ENCODE results near the gene RBM25.
"Not testable (repeated sequence)": the region's sequence is repeated elsewhere in the genome, so short reads cannot be mapped to it uniquely, and the experiment has no call there.

The RBM25 gene

GRCh38 chr14:73145371-73145770 lies 87.0 kb downstream of the RBM25 start:
- no peaks in the 10 kb centered on the region for H3K4me1 ChIP-seq (ENCODE audit: control insufficient read depth, insufficient read depth, low read length)

GRCh38 chr14:73146111-73146510 lies 87.8 kb downstream of the RBM25 start:
- no peaks in the 10 kb centered on the region for H3K27me3 ChIP-seq (ENCODE audit: control insufficient read depth, insufficient read depth, low read length)
- no peak overlapping the region for H3K9ac ChIP-seq (ENCODE audit: low read length)
- no peaks in the 10 kb centered on the region for H3K4me1 ChIP-seq (ENCODE audit: control insufficient read depth, insufficient read depth, low read length)
- no peaks in the 10 kb centered on the region for H3K9me3 ChIP-seq (ENCODE audit: control insufficient read depth, low read length)
- H3K36me3 ChIP-seq (ENCODE audit: control insufficient read depth, insufficient read depth, low read length), result no peaks in the 10 kb centered on the region
- no peak overlapping the region for H3K4me3 ChIP-seq (ENCODE audit: low read length)

More at GRCh38 chr14:73145371-73145770, 87.0 kb downstream of the RBM25 start:
- Histone ChIP-seq H3K9ac (ENCODE audit: low read length) (no peak overlapping the region), H3K27me3 (ENCODE audit: control insufficient read depth, insufficient read depth, low read length) (no peaks in the 10 kb centered on the region), H3K36me3 (ENCODE audit: control insufficient read depth, insufficient read depth, low read length) (no peaks in the 10 kb centered on the region), H3K4me3 (ENCODE audit: low read length) (no peak overlapping the region), H3K9me3 (ENCODE audit: control insufficient read depth, low read length) (no peaks in the 10 kb centered on the region)

DNA sequence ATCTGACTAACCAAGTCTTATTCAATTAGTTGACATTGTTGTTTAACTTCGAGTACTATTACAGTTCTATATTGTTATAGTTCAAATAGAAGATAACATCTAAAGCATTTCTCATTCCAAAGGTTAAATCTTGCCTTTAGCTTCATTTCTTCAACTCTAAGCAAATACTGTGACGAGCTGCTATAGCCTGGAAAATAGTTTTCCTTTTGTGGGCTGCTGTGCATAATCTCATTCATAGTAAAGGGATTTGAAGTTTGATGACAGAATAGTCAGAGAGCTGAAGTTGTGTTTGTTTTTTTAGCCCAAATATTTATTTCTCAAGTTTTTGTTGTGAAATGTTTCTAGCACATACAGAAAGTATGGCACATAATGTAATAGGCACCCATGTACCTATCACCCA lies 91.4 kb downstream of the RBM25 start:
- Histone ChIP-seq H3K9ac (ENCODE audit: low read length) (no peak overlapping the region), H3K36me3 (ENCODE audit: control insufficient read depth, insufficient read depth, low read length) (no peaks in the 10 kb centered on the region)

DNA sequence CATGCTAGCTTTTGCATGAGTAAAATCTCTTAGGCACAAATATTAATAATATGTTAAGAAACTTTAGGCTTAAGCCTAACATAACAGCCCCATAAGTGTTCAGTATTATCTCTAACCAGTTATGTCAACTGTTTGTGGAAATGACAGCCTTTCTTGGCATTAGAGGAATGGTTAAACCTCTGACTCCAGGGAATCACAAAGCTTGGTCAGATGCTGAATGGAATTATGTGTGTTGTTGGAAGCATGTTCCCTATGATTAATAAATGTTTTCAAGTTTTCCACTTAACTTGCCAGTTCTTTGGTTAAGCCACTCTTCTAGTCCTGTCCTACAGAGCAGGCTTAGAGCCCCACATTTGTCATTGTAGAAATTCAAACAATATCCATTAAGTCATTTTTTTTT lies 94.9 kb downstream of the RBM25 start:
- Histone ChIP-seq H3K9me3 (ENCODE audit: control insufficient read depth, low read length) (no peaks in the 10 kb centered on the region), H3K4me3 (ENCODE audit: low read length) (no peak overlapping the region), H3K9ac (ENCODE audit: low read length) (no peak overlapping the region), H3K27me3 (ENCODE audit: control insufficient read depth, insufficient read depth, low read length) (no peaks in the 10 kb centered on the region), H3K36me3 (ENCODE audit: control insufficient read depth, insufficient read depth, low read length) (no peaks in the 10 kb centered on the region), H3K4me1 (ENCODE audit: control insufficient read depth, insufficient read depth, low read length) (no peaks in the 10 kb centered on the region)

More for the DNA sequence above, 91.4 kb downstream of the RBM25 start:
- H3K4me1 ChIP-seq (ENCODE audit: control insufficient read depth, insufficient read depth, low read length), result no peaks in the 10 kb centered on the region
- H3K9me3 ChIP-seq (ENCODE audit: control insufficient read depth, low read length), result no peaks in the 10 kb centered on the region
- H3K27me3 ChIP-seq (ENCODE audit: control insufficient read depth, insufficient read depth, low read length), result no peaks in the 10 kb centered on the region
- no peak overlapping the region for H3K4me3 ChIP-seq (ENCODE audit: low read length)

GRCh38 chr14:73162251-73162650 lies 103.9 kb downstream of the RBM25 start:
- Histone ChIP-seq H3K9me3 (ENCODE audit: control insufficient read depth, low read length) (no peaks in the 10 kb centered on the region), H3K36me3 (ENCODE audit: control insufficient read depth, insufficient read depth, low read length) (no peaks in the 10 kb centered on the region), H3K4me1 (ENCODE audit: control insufficient read depth, insufficient read depth, low read length) (no peaks in the 10 kb centered on the region), H3K9ac (ENCODE audit: low read length) (no peak overlapping the region), H3K4me3 (ENCODE audit: low read length) (no peak overlapping the region), H3K27me3 (ENCODE audit: control insufficient read depth, insufficient read depth, low read length) (no peaks in the 10 kb centered on the region)

GRCh38 chr14:73166399-73166798 lies 108.1 kb downstream of the RBM25 start:
- peaks cover 3% of the 10 kb centered on the region for H3K36me3 ChIP-seq (ENCODE audit: control insufficient read depth, insufficient read depth, low read length)
- no peaks in the 10 kb centered on the region for H3K9me3 ChIP-seq (ENCODE audit: control insufficient read depth, low read length)
- no peak overlapping the region for H3K9ac ChIP-seq (ENCODE audit: low read length)
- H3K4me1 ChIP-seq (ENCODE audit: control insufficient read depth, insufficient read depth, low read length), result no peaks in the 10 kb centered on the region
- no peaks in the 10 kb centered on the region for H3K27me3 ChIP-seq (ENCODE audit: control insufficient read depth, insufficient read depth, low read length)
- no peak overlapping the region for H3K4me3 ChIP-seq (ENCODE audit: low read length)

DNA sequence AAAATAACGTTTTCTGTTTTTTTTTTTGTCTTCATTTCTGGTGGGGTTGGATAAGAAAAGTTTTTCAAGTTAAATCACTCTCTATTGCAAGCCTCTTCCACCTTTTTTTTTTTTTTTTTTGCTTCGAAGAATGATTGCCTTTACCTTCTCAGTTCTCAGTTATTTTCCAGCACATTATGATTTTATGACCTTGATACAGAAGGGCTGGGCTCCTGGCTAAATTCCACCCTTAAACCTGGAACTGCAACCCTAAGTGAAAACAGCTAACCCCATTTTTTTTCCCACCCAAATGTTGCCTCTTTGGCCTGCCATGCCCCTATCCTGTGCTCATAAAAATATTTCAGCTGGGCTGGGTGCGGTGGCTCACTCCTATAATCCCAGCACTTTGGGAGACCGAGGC lies 109.4 kb downstream of the RBM25 start:
- no peaks in the 10 kb centered on the region for H3K9me3 ChIP-seq (ENCODE audit: control insufficient read depth, low read length)
- peaks cover 3% of the 10 kb centered on the region for H3K36me3 ChIP-seq (ENCODE audit: control insufficient read depth, insufficient read depth, low read length)
- no peak overlapping the region for H3K4me3 ChIP-seq (ENCODE audit: low read length)
- no peak overlapping the region for H3K9ac ChIP-seq (ENCODE audit: low read length)
- no peaks in the 10 kb centered on the region for H3K4me1 ChIP-seq (ENCODE audit: control insufficient read depth, insufficient read depth, low read length)
- H3K27me3 ChIP-seq (ENCODE audit: control insufficient read depth, insufficient read depth, low read length), result no peaks in the 10 kb centered on the region

DNA sequence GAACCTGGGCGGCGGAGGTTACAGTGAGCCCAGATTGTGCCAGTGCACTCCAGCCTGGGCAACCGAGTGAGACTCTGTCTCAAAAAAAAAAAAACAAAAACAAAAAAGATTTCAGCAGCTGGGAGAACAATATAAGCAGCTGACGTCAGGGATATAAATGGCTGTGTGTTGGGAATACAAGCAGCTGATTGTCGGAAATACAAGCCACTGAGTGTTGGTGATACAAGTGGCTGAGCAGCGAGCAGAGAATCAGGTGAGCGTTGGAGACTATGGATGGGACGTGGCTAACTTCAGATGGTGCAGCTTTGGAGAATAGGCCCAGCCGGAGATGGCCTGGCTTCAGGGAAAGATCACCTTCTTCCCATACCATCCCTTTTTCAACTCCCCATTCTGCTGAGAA lies 109.9 kb downstream of the RBM25 start:
- Histone ChIP-seq H3K9me3 (ENCODE audit: control insufficient read depth, low read length) (no peaks in the 10 kb centered on the region), H3K9ac (ENCODE audit: low read length) (no peak overlapping the region), H3K27me3 (ENCODE audit: control insufficient read depth, insufficient read depth, low read length) (no peaks in the 10 kb centered on the region), H3K4me1 (ENCODE audit: control insufficient read depth, insufficient read depth, low read length) (no peaks in the 10 kb centered on the region), H3K4me3 (ENCODE audit: low read length) (no peak overlapping the region), H3K36me3 (ENCODE audit: control insufficient read depth, insufficient read depth, low read length) (peaks cover 3% of the 10 kb centered on the region)

DNA sequence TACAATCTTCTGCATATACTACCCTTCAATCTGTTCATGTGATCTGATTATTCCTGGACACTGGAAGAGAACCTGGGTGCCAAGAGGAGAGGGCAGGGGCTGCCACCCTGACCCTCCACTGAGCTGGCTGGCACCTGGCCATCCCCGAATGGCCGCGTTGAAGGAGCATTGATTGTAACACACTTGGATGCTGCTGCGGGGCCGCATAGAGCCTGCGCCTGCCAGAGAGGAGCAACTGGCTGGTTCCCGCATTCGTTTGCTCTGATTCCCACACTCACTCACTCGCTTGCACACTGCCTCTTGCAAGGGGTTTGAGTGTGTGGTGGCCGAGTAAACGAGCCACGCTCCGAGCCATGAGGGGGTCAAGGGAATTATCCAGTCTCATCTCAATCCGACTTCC lies 110.4 kb downstream of the RBM25 start:
- peaks cover 3% of the 10 kb centered on the region for H3K36me3 ChIP-seq (ENCODE audit: control insufficient read depth, insufficient read depth, low read length)
- no peak overlapping the region for H3K4me3 ChIP-seq (ENCODE audit: low read length)
- H3K9ac ChIP-seq (ENCODE audit: low read length), result no peak overlapping the region
- H3K9me3 ChIP-seq (ENCODE audit: control insufficient read depth, low read length), result no peaks in the 10 kb centered on the region
- no peaks in the 10 kb centered on the region for H3K27me3 ChIP-seq (ENCODE audit: control insufficient read depth, insufficient read depth, low read length)
- no peaks in the 10 kb centered on the region for H3K4me1 ChIP-seq (ENCODE audit: control insufficient read depth, insufficient read depth, low read length)

GRCh38 chr14:73169855-73170254 lies 111.5 kb downstream of the RBM25 start:
- H3K4me3 ChIP-seq (ENCODE audit: low read length); H3K4me1 ChIP-seq (ENCODE audit: control insufficient read depth, insufficient read depth, low read length); H3K9me3 ChIP-seq (ENCODE audit: control insufficient read depth, low read length); H3K36me3 ChIP-seq (ENCODE audit: control insufficient read depth, insufficient read depth, low read length); H3K27me3 ChIP-seq (ENCODE audit: control insufficient read depth, insufficient read depth, low read length); H3K9ac ChIP-seq (ENCODE audit: low read length): not testable (repeated sequence)

DNA sequence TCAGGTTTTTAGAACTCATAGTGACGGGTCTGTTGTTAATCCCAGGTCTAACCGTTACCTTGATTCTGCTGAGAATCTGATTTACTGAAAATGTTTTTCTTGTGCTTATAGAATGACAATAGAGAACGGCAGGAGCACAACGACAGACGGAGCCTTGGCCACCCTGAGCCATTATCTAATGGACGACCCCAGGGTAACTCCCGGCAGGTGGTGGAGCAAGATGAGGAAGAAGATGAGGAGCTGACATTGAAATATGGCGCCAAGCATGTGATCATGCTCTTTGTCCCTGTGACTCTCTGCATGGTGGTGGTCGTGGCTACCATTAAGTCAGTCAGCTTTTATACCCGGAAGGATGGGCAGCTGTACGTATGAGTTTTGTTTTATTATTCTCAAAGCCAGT lies 112.4 kb downstream of the RBM25 start:
- Histone ChIP-seq H3K9ac (ENCODE audit: low read length) (no peak overlapping the region), H3K4me1 (ENCODE audit: control insufficient read depth, insufficient read depth, low read length) (no peaks in the 10 kb centered on the region), H3K9me3 (ENCODE audit: control insufficient read depth, low read length) (no peaks in the 10 kb centered on the region), H3K36me3 (ENCODE audit: control insufficient read depth, insufficient read depth, low read length) (peaks cover 6% of the 10 kb centered on the region), H3K27me3 (ENCODE audit: control insufficient read depth, insufficient read depth, low read length) (no peaks in the 10 kb centered on the region), H3K4me3 (ENCODE audit: low read length) (no peak overlapping the region)

- H3K9ac ChIP-seq (ENCODE audit: low read length), result no peak overlapping the region
- H3K36me3 ChIP-seq (ENCODE audit: control insufficient read depth, insufficient read depth, low read length), result peaks cover 6% of the 10 kb centered on the region
Measured at GRCh38 chr14:73172500-73172899, 114.2 kb downstream of the RBM25 start.

DNA sequence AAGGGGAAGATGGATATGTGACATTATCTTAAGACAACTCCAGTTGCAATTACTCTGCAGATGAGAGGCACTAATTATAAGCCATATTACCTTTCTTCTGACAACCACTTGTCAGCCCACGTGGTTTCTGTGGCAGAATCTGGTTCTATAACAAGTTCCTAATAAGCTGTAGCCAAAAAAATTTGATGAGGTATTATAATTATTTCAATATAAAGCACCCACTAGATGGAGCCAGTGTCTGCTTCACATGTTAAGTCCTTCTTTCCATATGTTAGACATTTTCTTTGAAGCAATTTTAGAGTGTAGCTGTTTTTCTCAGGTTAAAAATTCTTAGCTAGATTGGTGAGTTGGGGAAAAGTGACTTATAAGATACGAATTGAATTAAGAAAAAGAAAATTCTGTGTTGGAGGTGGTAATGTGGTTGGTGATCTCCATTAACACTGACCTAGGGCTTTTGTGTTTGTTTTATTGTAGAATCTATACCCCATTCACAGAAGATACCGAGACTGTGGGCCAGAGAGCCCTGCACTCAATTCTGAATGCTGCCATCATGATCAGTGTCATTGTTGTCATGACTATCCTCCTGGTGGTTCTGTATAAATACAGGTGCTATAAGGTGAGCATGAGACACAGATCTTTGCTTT lies 114.9 kb downstream of the RBM25 start:
- Histone ChIP-seq H3K36me3 (ENCODE audit: control insufficient read depth, insufficient read depth, low read length) (peaks cover 6% of the 10 kb centered on the region), H3K4me1 (ENCODE audit: control insufficient read depth, insufficient read depth, low read length) (no peaks in the 10 kb centered on the region), H3K9ac (ENCODE audit: low read length) (no peak overlapping the region), H3K4me3 (ENCODE audit: low read length) (no peak overlapping the region), H3K9me3 (ENCODE audit: control insufficient read depth, low read length) (no peaks in the 10 kb centered on the region), H3K27me3 (ENCODE audit: control insufficient read depth, insufficient read depth, low read length) (no peaks in the 10 kb centered on the region)

More at GRCh38 chr14:73172500-73172899, 114.2 kb downstream of the RBM25 start:
- H3K4me3 ChIP-seq (ENCODE audit: low read length), result no peak overlapping the region
- H3K4me1 ChIP-seq (ENCODE audit: control insufficient read depth, insufficient read depth, low read length), result no peaks in the 10 kb centered on the region
- no peaks in the 10 kb centered on the region for H3K9me3 ChIP-seq (ENCODE audit: control insufficient read depth, low read length)
- no peaks in the 10 kb centered on the region for H3K27me3 ChIP-seq (ENCODE audit: control insufficient read depth, insufficient read depth, low read length)

Data from mucosa of stomach (tissue), 1 donor.